NCI-H2196 (cell line): ENCODE data around the gene C21orf58.
"Not testable (repeated sequence)": the region's sequence is repeated elsewhere in the genome, so short reads cannot be mapped to it uniquely, and the experiment has no call there.

ENCODE experiments used
- DNase-seq: peaks from one replicate; lab custom pipeline; 2025; ENCODE audit not compliant: unreplicated experiment; lab: John Stamatoyannopoulos, UW

C21orf58 gene

GRCh38 chr21:46325073-46325912 lies 1.6 kb upstream of the C21orf58 start:
- peak; percentile 35 for DNase-seq

GRCh38 chr21:46324390-46325072 lies 861 bp upstream of the C21orf58 start:
- peak; percentile 87 for DNase-seq

DNA sequence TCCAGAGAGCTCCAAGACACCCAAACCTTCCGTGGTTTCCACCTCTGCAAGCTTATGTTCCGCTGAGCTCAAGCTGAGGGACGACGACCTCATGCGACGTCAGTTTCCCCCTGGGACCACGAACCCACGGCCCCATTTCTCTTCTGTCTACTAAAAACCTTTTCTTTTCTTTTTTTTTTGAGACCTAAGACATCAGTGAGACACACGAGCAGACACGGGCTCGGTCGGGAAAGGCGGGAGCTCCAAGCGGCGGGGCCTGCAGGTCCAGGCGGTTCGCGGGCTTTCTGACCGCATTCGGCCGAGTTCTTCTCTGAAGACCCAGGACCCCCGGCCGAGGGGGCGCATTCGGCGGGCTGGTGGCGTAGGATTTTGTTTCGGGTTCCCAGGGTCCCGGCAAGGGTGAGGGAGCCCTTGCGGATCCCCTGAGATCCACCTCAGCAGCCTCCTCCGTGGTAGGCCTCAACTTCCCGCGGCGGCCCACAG lies 402 bp downstream of the C21orf58 start:
- DNase-seq, result peak; percentile 17

DNA sequence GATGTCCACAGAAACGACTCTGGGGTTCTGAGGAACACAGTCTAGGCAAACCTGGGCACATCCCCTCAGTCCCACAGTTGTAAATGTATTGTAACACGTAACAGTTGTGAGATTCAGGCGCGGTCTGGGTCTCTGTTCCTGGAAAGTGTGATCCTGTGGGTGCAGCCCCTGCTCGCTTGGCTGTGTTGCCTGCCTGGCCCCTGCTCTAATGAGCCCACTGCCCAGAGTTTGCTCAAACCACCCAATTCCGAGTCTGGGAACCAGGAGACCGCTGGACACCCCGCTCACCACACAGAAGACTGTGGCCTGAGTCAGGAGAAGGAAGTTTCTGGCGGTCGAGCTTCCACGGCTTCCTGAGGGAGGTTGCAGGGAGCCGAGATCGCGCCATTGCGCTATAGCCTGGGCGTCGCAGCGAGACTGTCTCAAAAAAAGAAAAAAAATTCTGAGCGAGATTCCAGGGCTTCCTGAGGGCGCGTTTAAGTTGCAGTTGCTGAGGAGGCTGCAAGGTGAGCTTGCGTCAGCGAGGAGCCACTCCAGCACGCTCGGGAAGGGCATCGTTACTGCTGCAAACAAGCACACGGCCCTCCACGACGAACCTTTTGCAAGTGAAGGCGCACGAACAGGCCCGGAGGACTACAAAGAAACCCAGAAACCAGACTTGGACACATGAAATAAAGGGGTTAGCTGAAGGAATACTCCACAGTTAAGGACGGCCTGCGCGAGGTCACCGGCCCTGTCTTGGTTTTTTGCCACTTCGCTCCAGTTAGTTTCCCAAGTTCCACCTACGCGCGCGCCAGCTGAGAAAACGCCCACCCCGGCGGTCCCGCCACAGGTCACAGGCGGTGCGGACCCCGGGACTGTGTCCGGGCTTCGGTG lies 1.1 kb downstream of the C21orf58 start:
- no peak for DNase-seq

DNA sequence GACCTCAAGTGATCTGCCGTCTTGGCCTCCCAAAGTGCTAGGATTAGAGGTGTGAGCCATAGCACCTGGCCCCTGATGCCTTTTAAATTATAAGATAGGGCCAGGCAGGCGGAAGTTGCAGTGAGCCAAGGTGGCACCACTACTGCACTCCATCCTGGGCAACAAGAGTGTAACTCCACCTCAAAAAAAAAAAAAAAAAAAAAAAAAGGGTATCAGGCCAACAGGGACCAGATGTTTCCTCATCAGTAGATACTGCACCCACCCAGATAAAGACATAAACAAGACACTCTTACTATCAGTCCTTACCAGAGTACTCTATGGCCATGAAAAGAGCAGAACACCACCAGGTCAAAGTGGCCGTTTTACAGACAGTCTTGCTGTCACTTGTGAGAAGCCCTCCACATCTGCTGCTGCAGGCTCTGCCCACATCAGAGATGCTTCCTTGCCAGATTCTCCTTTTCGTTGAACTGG lies 3.3 kb downstream of the C21orf58 start:
- DNase-seq, result no peak

DNA sequence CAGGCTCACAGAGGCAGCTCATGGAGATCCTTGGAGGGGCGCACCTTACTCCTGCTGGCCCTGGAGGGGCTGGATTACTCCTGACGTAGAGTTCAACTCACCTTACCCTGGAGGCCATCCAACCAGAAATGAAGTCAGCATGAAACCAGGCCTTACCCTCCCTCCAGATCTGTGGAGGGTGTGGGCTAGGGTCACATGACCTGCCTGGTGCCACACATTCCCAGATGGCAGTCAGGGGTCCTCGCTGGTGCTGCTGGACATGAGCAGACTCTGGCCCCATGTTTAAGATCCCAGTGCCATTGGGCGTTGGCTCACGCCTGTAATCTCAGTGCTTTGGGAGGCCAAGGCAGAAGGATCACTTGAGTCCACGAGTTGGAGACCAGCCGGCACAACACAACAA lies 4.5 kb downstream of the C21orf58 start:
- no peak for DNase-seq

DNA sequence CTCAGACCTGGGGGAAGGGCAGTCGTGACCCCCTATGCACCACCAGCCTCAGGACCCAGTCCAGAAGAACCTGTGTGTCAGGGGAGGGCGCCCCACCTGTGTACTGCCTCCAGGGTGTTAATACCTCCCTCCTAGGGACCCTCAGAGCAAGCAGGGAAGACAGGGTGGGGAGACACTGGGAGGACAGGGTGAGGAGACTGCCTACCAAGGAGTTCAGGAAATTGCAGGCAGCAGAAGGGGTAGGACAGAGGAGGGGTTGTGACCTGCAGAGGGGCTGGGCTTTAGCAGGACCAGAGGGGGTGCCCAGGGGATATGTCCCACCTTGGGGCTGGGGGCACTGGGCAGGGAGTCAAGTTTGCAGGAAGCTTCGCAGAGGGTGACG lies 5.2 kb downstream of the C21orf58 start:
- no peak for DNase-seq

- DNase-seq, result peak; percentile 86
These were observed 5.8 kb downstream of the C21orf58 start for GRCh38 chr21:46317710-46318463.

- no peak for DNase-seq
These were observed 6.9 kb downstream of the C21orf58 start for GRCh38 chr21:46316708-46317324.

GRCh38 chr21:46314441-46315020 lies 9.1 kb downstream of the C21orf58 start:
- no peak for DNase-seq

- DNase-seq, result no peak
These were observed 10.7 kb downstream of the C21orf58 start for GRCh38 chr21:46312949-46313348.

- DNase-seq, result no peak
These were observed 12.1 kb downstream of the C21orf58 start for GRCh38 chr21:46311568-46311967.

DNA sequence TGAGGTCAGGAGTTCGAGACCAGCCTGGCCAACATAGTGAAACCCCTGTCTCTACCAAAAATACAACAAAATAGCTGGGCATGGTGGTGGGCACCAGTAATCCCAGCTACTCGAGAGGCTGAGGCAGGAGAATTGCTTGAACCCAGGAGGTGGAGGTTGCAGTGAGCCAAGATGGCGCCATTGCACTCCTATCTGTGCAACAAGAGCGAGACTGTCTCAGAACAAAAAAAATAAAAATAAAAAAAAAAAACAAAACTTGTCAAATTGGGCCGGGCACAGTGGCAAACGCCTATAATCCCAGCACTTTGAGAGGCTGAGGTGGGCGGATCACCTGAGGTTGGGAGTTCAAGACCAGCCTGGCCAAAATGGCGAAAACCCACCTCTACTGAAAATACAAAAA lies 13.4 kb downstream of the C21orf58 start:
- not testable (repeated sequence) for DNase-seq

- DNase-seq, result no peak
These were observed 15.2 kb downstream of the C21orf58 start for GRCh38 chr21:46308431-46308830.

DNA sequence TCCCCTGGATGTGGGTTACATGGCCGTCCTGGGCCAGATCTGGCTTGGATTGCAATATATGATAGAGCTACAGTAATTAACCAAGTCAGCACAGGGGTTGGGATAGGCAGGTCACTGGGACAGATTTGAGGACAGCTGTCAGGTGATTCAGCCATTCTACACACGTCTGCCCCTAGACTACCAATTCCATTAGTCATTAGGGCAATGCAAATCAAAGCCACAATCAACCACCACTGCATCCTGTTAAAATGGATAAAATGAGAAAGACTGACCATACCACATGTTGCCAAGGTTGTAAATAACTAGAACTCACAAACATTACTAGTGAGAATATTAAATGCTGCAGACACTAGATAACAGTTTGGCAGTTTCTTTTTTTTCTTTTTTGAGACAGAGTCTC lies 16.0 kb downstream of the C21orf58 start:
- DNase-seq, result no peak

- DNase-seq, result no peak
These were observed 18.7 kb downstream of the C21orf58 start for GRCh38 chr21:46304955-46305354.

DNA sequence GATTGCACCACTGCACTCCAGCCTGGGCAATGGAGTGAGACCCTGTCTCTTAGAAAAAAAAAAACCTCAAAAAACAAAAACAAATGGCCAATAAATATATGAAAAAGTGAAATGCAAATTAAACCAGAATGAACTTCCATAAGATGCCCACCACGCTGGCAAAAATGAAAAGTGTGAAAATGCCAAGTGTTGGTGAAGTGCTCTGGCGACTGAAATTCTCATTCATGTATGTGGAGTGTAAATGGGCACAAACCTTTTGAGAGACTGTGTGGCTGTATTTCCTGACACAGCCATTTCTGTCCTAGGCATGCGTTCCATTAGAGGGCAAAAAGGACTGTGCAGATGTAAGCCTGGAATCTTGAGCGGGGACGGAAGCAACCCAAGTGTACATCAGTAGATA lies 19.2 kb downstream of the C21orf58 start:
- no peak for DNase-seq

DNA sequence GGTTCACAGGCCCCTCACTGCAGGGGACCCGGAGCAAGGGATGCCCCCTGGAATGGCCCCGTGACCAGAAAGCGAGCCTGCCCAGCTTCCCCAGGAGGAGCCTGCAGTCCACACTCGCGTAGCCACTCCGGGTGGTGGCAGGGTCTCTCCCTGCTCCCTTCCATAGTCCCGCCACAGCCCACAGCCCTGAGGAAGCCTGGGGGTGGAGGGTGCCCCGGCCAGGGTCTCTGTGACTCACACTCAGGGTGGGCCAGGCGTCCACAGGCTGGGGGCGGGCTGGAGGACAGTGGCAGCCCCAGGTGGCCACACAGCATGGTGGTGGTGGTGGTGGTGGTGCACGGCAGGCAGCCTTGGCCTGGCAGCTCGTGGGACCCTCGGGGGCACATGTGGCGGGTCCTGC lies 21.9 kb downstream of the C21orf58 start:
- DNase-seq, result no peak

- no peak for DNase-seq
These were observed 24.5 kb downstream of the C21orf58 start for GRCh38 chr21:46299167-46299566.
